Stimulated activated naive CD8-positive, alpha-beta T cell treated with anti-CD3 and anti-CD28 coated beads, Interleukin-15, Interleukin-2, amounts not matched to agents 100 U/mL and 50 U/mL, for 24 hours (primary cell): ENCODE measurements around the gene GUK1.
A peak's percentile ranks its signal among the peaks of the same experiment; 100 is the strongest.
"Not testable (repeated sequence)": the region's sequence is repeated elsewhere in the genome, so short reads cannot be mapped to it uniquely, and the experiment has no call there.

Source experiments
- ATAC-seq: fragments of 150-1000 bp; cut with Tn5 transposase; one replicate; pipeline ENCODE4 v1.10.0; 2021
- DNase-seq: peaks from one replicate; pipeline ENCODE4 v3.0.0; 2021

The GUK1 gene

DNA sequence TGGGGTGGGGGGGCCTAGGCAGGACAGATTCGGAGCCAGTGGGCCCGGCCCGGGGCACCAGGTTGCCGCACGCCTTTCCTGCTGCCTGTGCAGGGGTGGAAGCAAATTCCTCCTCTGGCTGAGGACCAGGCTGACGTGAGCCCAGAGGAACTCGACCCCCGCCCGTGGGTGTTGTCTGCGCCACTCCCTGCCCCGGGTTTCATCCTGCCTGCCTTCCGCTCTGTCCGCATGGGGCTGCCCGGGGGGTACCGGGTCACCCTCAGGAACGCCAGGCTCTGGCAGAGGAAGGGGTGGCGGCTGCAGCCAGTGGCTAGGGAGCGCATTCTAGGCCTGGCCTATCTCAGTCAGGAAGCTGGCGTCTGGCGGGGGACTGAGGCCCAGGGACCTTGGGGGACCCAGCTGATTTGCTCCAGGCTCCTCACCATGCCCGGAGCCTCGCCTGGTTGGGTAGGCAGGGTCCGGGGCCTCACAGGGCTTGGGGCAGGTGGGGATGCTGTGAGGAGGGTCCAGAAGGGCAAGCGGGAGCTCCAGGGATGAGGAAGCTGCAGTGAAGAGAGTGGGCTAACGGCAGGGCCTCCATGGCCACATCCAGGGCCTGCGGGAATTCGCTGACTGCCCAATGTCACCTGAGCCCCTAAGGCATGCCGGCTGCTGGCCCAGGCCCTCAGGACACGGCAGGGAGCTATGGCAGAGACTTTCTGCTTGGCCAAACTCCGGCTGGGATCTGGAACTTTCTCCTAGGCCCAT, 23.1 kb downstream of the GUK1 start:
- DNase-seq (no peak), ATAC-seq (no peak)

DNA sequence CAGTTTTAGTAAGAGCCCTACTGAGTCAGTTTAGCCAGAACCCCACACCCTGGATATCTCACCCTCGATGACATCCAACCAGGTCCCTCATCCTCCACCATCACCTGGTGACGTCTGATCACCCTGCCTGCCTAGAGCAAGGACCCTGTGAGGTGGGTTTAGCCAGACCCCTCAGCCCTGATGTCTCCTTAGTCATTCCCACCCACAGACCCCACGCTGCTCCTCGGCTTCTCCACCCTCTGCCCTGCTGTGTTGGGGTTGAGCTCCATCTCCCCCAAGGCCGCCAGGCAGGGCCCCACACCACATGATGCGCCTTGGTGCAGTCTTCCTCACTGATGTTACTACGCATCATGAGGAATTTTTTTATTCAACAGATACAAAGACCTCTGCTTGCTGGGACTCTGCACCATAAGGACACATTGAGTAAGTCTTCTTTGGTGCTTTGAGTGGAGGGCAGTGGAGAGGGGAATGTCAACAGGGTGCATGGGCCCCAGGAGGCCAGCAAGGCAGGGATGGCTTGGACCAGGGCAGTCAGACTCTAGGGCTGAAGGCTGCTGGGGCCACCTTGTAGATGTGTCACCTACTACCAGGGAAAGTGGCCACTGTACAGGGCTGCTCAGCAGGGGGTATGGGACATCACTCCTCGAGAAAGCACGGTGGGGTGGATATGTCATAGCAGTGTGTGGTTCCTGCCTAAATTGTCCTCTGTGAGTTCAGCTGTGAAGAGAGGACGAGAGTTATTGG, 23.9 kb downstream of the GUK1 start:
- no peak for ATAC-seq
- DNase-seq, result no peak

DNA sequence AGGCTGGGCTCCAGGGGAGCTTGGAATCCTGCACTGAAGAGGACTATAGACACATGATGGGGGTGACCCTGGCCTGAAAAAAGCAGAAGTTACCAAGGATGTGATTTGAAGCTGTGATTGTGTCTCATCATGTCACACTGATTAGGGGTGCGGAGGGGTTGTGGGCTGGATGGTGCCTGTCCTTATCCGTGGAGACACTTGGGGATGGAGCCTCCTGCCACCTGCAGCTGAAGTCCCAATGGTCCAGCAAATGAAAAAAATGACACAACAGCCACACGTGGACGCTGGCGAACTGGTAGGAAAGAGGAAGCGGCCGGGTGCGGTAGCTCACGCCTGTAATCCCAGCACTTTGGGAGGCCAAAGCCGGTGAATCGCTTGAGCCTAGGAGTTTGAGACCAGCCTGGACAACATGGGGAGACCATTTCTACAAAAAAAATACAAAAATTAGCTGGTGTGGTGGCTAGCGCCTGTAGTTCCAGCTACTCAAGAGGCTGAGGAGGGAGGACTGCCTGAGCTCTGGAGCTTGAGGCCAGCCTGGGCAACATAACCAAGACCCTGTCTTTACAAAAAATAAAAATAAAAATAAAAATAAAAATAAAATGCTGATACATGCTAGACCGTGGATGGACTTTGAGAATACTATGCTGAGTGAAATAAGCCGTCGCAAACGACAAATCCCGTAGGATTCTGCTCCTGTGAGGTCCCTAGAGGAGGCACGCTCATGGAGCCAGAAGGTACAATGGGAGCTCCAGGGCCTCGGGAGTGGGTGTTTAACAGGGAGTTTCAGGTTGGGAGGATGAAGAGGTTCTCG, 24.7 kb downstream of the GUK1 start:
- DNase-seq (no peak), ATAC-seq (no peak)

DNA sequence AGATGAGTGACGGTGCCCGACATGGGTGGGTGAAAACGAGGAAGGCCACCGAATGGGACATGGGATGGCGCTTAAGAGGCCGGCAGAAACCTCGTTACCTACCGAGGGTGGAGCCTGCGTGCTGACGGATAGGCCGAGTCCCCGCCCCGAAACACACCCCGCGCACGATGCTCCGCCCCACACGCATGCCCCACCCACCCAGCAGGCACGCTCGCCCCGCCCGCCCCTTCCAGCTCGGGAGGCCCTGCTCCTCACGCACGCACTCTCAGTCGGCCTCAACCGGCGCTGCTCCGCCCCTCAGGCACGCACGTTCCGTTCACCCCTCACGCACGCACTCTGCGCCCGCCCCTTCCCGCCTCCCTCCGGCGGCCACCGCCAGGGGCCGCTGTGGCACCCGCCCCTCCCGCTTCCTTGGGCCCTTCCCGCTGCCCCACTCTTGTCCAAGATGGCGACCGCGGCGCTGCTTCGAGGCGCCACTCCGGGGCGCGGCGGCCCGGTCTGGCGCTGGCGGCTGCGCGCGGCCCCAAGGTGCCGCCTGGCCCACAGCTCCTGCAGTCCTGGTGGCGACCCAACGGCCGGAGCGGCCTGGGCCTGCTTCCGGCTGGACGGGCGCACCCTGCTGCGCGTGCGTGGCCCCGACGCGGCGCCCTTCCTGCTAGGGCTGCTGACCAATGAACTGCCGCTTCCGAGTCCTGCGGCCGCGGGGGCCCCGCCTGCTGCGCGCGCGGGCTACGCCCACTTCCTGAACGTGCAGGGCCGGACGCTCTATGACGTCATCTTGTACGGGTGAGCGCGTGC, 25.5 kb downstream of the GUK1 start, which contains the start of gene IBA57:
TSS of gene IBA57 (plus strand) at position 433 of the 798 bp plus-strand sequence. CDS start at position 446, 13 bp downstream.
- peak; percentile 91 for ATAC-seq
- peak; percentile 99 for DNase-seq

DNA sequence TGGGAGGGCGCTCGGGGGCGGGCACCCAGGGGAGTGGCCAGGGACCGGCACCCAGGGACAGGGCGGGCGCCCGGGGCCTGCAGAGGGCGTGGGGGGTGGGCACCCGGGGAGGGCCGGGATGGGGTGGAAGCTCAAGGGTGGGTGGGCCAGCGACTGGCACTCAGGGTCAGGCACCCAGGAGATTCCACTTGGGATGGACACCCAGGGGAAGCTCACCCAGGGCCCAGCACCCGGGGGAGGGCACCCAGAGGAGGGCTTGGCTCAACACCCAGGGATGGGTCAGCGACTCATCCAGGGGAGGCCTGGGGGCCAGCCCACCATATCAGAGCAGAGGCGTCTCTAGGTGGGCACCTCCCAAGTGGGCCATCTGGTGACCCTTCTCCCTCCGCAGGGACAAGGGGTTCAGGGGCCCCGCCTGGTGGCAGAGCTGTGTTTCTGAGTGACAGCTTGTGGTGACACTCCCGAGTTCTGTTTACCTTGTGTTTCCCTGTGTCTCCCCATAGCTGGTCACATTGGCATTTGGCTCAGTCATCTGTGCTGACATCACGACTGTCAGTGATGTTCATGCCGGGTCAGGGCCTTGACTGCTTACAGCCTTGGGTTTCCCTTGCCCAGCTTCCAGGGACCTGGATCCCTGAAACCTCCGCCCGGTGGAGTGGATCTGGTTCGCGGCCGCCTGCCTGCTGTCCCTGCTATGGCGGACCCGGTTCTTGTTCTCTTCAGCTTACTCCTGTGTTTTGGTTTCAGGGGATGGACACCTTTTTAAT, 26.3 kb downstream of the GUK1 start:
- peak; percentile 3 for ATAC-seq
- DNase-seq, result peak; percentile 67

DNA sequence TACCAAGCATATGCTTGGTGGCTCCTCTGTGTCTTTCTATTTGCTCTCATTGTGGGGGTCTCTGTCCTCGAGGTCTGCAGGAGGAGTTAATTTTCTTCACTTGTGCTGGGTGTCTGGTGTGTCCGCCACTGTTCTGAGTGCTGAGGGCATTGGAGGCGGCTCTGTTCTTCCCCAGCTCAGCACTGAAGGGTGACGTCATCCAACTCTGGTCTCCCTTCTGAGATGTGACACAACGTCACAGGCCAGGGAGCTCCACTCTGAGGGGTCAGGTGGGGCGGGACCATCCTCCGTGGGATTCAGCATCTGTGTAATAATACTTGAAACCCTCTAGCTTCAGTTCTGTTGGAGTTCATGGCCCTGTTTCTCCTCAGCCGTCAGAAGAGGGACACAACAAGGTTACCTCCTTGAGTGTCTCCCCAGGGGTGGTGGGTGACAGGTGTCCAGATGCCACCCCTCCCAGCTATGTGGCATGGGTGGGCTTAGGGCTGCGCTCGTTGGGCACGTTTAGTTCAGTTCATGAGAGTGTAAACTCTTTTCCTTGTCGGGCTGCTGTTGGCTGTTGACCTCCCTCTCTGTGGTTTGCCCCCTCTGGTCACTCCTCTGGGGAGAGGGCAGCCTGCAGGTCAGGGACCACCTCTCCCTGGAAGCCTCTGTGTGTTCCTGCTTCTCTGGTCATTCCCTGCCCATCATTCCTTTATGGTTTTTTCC, 28.6 kb downstream of the GUK1 start:
- DNase-seq (no peak), ATAC-seq (no peak)

DNA sequence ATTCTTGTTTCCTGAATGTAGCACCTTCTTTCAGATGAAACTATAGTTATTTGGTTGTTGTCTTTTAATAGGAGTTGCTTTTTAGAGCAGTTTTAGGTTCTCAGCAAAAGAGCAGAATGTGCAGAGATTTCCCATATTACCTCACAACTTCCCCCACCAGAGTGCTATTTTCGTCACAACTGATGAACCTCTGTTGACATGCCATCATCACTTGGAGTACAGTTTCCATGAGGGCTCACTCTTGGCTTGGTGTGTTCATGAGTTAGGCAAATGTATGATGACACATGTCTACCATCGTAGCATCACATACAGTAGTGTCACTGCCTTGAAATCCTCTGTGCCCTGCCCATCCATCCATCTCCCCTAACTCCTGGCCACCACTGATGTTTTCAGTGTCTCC, 29.3 kb downstream of the GUK1 start:
- DNase-seq (no peak), ATAC-seq (no peak)

DNA sequence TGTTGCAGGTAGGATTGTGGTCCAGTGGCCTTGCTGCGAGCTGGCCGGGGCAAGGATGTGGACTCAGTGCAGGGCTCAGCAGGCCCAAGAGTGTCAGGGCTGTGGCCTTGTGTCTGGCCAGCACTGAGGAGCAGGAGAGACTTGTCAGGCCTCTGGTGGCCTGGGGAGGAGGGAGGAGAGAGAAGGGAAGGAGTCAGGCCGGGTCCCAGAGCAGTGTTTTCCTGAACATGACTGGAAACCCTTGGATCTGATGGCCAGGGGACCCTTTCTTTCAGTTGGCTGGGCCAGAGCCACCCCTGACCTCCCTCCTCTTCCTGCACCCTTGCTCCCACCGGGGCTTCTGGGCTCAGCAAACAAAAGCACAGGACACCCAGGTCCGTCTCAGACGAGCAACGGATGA, 30.6 kb downstream of the GUK1 start:
- DNase-seq (no peak), ATAC-seq (no peak)

DNA sequence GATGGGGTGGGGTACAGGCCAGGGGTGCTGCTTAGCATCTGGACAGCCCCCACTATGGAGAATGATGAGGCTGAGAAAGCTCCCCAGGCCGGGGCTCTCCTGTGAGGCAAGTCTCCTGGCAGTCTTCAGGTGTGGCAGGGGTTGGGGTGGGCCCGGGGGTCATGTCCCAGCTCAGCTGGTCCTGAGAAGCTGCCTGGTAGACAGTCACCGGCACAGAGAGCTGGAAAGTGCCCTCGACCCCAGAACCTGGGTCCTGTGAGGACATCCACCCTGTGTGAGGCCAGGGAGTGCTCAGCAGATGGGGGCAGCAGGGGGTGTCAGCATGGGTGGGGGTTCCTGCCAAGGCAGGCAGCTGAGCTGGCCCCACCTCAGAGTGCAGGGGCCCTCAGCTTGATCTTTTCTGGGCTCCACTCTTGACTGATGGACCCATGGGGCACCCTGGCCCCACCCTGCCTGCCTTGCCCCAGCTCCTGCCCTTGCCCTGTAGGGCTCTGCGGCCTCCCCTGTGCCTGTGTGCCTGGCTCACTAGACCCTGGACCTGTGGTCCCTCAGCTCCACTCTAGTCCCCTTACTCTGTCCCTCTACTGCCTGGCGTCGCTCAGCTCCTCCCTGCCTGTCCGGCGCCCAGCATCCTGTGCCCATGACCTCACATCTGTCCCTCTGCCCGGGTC, 31.3 kb downstream of the GUK1 start:
- ATAC-seq, result no peak
- DNase-seq, result no peak

DNA sequence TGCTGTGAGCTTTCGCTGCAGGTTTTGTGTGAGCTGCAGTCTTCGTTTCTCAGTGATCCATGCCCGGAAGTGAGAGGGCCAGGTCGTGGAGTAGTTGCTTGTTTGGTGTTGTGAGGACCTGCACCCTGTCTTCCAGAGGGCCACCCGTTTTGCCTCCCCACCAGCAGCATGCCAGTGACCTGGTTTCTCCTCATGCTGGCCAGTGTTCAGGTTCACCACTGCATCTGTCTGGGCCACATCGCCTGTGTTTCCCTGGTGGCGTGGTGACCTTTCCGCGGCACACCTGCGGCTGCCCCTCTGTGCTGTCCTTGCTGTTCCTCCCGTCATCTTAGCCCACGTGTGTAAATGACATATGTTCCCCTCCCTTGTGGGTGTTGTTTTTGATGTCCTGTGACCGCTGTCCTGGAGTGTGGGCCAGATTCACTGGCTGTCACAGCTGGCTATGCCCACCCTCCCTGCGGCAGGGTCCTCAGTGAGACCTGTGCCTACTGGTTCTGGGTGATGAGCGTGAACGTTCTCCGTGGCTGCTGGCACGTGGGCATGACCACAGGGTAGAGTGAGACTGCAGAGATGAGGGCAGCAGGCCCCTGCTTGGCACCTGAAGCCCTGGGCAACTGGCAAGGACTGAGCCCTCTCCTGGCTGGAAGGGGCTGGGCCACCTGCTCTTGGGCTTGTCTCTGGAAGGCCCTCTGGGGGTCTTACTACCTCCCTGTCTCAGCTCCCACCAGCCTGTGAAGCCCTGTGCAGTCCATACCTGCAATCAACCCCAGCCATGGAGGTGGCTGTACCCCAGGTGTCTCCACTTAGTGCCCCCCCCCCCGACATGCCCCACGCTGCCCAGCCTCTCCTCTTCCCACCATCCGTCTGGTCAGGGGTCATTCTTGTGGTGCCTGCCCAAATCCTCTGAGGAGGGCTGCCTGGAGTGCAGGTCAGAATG, 32.8 kb downstream of the GUK1 start:
- ATAC-seq (no peak), DNase-seq (no peak)

DNA sequence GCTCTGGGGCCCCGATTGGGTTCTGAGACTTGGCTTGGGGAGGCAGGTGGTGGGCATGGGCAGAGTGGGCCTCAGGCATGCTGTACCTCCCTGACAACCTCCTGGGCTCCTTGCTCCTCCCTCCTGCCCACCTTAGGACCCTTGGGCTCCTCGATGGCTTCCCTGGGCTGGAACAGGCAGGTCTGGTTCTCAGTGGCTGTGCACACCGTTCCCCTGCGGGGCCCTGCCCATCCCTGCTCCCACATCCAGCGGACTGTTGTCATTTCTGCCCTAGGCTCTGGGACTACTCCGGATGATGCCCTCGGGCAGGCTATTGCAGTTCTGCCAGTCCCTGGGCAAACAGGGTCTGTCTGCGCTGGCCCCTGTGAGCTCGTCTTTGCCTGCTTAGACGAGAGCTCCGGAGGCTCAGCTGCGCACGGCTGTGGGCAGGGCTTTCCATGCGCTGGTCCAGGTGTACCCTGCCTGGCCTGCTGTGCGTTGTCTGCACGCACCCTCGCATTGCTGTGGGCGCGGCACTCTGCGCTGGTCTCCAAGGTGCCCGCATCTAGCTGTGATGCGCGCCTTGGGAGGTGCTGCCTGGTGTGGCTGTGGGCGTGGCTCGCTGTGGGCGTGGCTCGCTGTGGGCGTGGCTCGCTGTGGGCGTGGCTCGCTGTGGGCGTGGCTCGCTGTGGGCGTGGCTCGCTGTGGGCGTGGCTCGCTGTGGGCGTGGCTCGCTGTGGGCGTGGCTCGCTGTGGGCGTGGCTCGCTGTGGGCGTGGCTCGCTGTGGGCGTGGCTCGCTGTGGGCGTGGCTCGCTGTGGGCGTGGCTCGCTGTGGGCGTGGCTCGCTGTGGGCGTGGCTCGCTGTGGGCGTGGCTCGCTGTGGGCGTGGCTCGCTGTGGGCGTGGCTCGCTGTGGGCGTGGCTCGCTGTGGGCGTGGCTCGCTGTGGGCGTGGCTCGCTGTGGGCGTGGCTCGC, 33.7 kb downstream of the GUK1 start:
- DNase-seq, ATAC-seq: not testable (repeated sequence)

DNA sequence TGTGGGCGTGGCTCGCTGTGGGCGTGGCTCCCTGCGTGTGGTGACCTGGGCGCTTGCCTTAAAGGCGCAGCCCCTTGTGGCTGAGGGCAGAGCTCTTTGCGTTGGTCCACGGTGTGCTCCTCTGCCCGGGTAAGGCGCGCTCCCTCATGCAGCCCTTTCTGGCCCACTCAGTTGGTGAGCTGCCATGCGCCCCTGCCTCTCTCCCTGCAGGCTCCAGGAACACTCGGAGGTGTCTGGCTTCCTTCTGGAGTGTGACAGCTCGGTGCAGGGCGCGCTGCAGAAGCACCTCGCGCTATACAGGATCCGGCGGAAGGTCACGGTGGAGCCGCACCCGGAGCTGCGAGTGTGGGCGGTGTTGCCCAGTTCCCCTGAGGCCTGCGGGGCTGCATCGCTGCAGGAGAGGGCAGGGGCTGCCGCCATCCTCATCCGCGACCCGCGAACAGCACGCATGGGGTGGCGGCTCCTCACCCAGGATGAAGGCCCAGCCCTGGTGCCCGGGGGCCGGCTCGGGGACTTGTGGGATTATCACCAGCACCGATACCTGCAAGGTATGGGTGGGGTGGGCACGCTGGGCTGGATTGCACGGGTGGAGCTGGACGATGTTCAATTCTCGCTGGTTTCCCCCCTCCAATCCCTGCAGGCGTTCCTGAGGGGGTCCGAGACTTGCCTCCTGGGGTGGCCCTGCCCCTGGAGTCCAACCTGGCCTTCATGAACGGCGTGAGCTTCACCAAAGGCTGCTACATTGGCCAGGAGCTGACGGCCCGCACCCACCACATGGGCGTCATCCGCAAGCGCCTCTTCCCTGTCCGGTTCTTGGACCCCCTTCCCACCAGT, 34.6 kb downstream of the GUK1 start:
- ATAC-seq, result no peak
- DNase-seq, result no peak

DNA sequence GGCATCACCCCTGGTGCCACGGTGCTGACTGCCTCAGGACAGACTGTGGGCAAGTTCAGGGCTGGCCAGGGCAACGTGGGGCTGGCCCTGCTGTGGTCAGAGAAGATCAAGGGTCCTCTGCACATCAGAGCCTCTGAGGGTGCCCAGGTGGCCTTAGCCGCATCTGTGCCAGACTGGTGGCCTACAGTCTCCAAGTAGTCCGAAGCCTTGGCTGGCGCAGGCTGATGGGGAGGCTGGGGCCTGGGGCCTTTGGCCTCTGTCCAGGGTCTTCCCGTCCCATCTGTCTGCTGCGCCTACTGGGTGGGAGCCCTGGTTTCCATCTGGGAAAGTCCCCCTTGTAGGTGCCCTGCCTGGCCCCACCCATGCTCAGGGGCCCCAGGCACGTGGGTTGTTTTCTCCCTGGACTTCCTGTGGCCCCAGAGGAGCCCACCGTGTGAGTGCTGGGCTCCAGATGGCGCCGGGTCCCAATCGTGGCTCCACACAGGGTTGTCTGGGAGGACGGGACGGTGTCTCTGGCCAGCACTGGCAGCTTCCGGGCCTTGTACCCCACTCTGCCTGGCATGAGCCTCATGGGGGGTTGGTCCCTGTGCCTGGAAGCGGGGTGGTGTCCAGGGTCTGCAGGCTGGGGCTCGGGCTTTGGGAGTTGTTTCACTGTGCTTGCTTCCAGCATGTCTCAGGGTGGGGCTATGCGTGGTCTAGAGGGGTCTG, 35.4 kb downstream of the GUK1 start:
- DNase-seq (no peak), ATAC-seq (peak; percentile 5)

DNA sequence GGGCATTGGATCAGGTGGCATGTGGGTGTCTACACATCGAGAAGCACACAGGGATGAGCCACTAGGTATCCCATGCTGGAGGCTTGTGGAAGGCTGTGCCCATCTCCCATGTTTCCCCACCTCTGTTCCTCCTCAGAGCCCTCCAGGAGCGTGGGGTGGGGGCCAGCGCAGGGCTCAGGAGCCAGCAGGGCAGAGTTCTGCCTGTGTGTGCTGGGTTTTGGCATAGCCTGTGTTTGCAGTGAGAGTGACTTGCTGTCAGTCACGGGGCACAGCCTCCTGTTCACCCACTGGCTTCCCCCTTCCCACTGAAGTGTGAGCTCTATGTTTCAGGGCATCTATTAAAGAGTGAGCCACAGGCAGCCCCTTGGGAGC, 35.9 kb downstream of the GUK1 start:
- ATAC-seq (no peak), DNase-seq (no peak)

DNA sequence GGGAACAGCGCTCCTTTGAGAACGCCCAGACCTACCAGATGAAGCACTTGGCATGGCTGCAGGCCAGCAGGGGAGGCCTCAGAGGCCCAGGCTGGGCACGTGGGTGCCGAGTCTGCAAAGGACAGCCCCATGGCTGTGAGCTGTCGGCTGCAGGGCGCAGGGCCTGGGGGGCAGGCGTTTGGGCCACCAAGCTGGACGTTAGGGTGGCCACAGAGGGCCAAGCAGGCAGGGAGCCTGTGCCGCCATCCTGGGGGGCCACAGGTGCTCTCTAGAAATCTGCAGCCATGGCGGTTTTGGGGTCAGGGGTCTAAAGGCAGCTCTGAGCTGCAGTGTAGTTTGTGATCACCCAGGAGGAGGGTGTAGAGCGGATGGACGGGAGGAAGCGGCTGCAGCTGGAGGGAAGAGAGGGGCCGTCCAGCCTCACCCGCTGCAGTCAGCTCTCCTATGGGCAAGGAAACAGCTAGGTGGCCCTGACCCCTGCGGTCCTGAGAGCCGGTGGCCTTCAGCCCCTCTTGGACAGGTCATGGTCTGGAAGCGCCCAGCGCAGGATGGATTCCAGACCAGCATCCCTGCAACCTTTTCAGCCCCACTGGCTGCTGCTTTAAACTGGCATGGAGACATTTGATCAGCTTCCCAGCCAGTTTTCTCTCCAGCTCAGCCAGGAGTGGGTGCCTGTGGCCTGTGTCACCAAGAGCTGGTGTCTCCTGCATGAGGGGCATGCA, 36.5 kb downstream of the GUK1 start:
- ATAC-seq (no peak), DNase-seq (no peak)

DNA sequence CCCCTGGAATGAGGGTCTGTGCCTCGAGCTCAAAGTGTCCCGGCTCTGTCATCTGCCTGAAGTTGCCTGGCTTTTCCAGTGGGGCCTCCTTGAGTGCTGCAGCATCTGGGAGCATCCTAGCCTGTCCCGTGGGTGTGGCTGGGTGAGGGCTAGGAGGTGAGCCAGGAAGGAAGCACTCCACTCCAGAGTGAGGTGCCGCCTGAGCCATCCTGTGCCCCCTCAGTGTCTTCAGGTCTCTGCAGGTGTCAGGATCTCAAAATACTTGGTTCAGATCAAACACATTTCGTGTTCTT, 37.0 kb downstream of the GUK1 start:
- no peak for ATAC-seq
- DNase-seq, result no peak
